ENCODE results near the gene LEPROT. TPM values are rescaled to one million over a fixed set of nuclear protein-coding genes. Genes with fewer than 3 reads are reported as not detected.

LEPROT gene
- total and polyA plus RNA-seq, 5 donors from 2014 or later, result 12.4 to 27.2 (median 19.3) TPM

GRCh38 chr1:65431111-65431705 is 10.7 kb downstream of the LEPROT start:
- Mint-ChIP-seq H3K36me3 (peaks cover 19% of the 10 kb centered on the region), H3K9me3 (no peaks in the 10 kb centered on the region), H3K4me1 (peaks cover 13 to 21% (median 17%) of the 10 kb centered on the region in 4 donors), H3K27me3 (no peaks in the 10 kb centered on the region), H3K27ac (no peak overlapping the region), H3K4me3 (no peak overlapping the region)
- Histone ChIP-seq H3K27me3 (ENCODE audit: control insufficient read depth, insufficient read depth, low read length) (no peaks in the 10 kb centered on the region), H3K36me3 (ENCODE audit: control insufficient read depth, insufficient read depth, low read length) (peaks cover 30% of the 10 kb centered on the region), H3K27ac (ENCODE audit: insufficient read depth, low read length, poor library complexity, severe bottlenecking) (no peak overlapping the region), H3K9me3 (ENCODE audit: control insufficient read depth in 2 of 2, low read length in 2 of 2) (no peaks in the 10 kb centered on the region), H3K4me1 (ENCODE audit: control insufficient read depth, insufficient read depth, low read length, poor library complexity, severe bottlenecking) (peaks cover 6% of the 10 kb centered on the region), H3K4me3 (ENCODE audit: low read depth, low read length) (no peak overlapping the region)
- DNase-seq (peak in 2 of 3 donors; percentile 48 to 68), ATAC-seq (ENCODE audit: low read depth in 2 of 2) (peak; percentile 47 to 71)

GRCh38 chr1:65432918-65433317 is 12.4 kb downstream of the LEPROT start:
- Histone ChIP-seq H3K9me3 (ENCODE audit: control insufficient read depth in 2 of 2, low read length in 2 of 2) (no peaks in the 10 kb centered on the region), H3K36me3 (ENCODE audit: control insufficient read depth, insufficient read depth, low read length) (peaks cover 25% of the 10 kb centered on the region)
- H3K27ac Mint-ChIP-seq, result peak overlapping the region in 1 of 3 donors; percentile 26

GRCh38 chr1:65434255-65434654 is 13.8 kb downstream of the LEPROT start:
- no peak overlapping the region for H3K4me3 ChIP-seq (ENCODE audit: low read depth, low read length)
- no peak overlapping the region for H3K4me3 Mint-ChIP-seq

More at GRCh38 chr1:65432918-65433317, 12.4 kb downstream of the LEPROT start:
- H3K4me1 Mint-ChIP-seq, result peaks cover 13 to 21% (median 15%) of the 10 kb centered on the region in 4 donors
- ATAC-seq (ENCODE audit: low read depth in 2 of 2) (no peak), DNase-seq (no peak)
- H3K36me3 Mint-ChIP-seq, result peaks cover 15% of the 10 kb centered on the region
- H3K27ac ChIP-seq (ENCODE audit: insufficient read depth, low read length, poor library complexity, severe bottlenecking), result no peak overlapping the region
- no peaks in the 10 kb centered on the region for H3K9me3 Mint-ChIP-seq
- H3K4me1 ChIP-seq (ENCODE audit: control insufficient read depth, insufficient read depth, low read length, poor library complexity, severe bottlenecking), result peaks cover 6% of the 10 kb centered on the region
- no peak overlapping the region for H3K4me3 ChIP-seq (ENCODE audit: low read depth, low read length)
- H3K4me3 Mint-ChIP-seq, result no peak overlapping the region
- no peaks in the 10 kb centered on the region for H3K27me3 Mint-ChIP-seq
- no peaks in the 10 kb centered on the region for H3K27me3 ChIP-seq (ENCODE audit: control insufficient read depth, insufficient read depth, low read length)

GRCh38 chr1:65434760-65435159 is 14.3 kb downstream of the LEPROT start:
- Mint-ChIP-seq H3K27me3 (no peaks in the 10 kb centered on the region), H3K4me1 (peaks cover 9 to 21% (median 14%) of the 10 kb centered on the region in 4 donors), H3K27ac (no peak overlapping the region), H3K9me3 (no peaks in the 10 kb centered on the region), H3K4me3 (no peak overlapping the region), H3K36me3 (peaks cover 11% of the 10 kb centered on the region)
- peaks cover 12% of the 10 kb centered on the region for H3K36me3 ChIP-seq (ENCODE audit: control insufficient read depth, insufficient read depth, low read length)
- H3K27ac ChIP-seq (ENCODE audit: insufficient read depth, low read length, poor library complexity, severe bottlenecking), result no peak overlapping the region
- peaks cover 6% of the 10 kb centered on the region for H3K4me1 ChIP-seq (ENCODE audit: control insufficient read depth, insufficient read depth, low read length, poor library complexity, severe bottlenecking)
- no peak for ATAC-seq (ENCODE audit: low read depth in 2 of 2)
- H3K27me3 ChIP-seq (ENCODE audit: control insufficient read depth, insufficient read depth, low read length), result no peaks in the 10 kb centered on the region
- H3K9me3 ChIP-seq (ENCODE audit: control insufficient read depth in 2 of 2, low read length in 2 of 2), result no peaks in the 10 kb centered on the region
- no peak overlapping the region for H3K4me3 ChIP-seq (ENCODE audit: low read depth, low read length)
- DNase-seq, result no peak

More at GRCh38 chr1:65434255-65434654, 13.8 kb downstream of the LEPROT start:
- H3K36me3 Mint-ChIP-seq, result peaks cover 12% of the 10 kb centered on the region
- H3K9me3 Mint-ChIP-seq, result no peaks in the 10 kb centered on the region
- H3K27me3 Mint-ChIP-seq, result no peaks in the 10 kb centered on the region
- H3K27ac Mint-ChIP-seq, result no peak overlapping the region
- DNase-seq (no peak), ATAC-seq (ENCODE audit: low read depth in 2 of 2) (no peak)
- H3K27me3 ChIP-seq (ENCODE audit: control insufficient read depth, insufficient read depth, low read length), result no peaks in the 10 kb centered on the region
- H3K9me3 ChIP-seq (ENCODE audit: control insufficient read depth in 2 of 2, low read length in 2 of 2), result no peaks in the 10 kb centered on the region
- H3K27ac ChIP-seq (ENCODE audit: insufficient read depth, low read length, poor library complexity, severe bottlenecking), result no peak overlapping the region
- peaks cover 13% of the 10 kb centered on the region for H3K36me3 ChIP-seq (ENCODE audit: control insufficient read depth, insufficient read depth, low read length)
- peaks cover 6% of the 10 kb centered on the region for H3K4me1 ChIP-seq (ENCODE audit: control insufficient read depth, insufficient read depth, low read length, poor library complexity, severe bottlenecking)
- H3K4me1 Mint-ChIP-seq, result peaks cover 9 to 21% (median 15%) of the 10 kb centered on the region in 4 donors

GRCh38 chr1:65435987-65436386 is 15.5 kb downstream of the LEPROT start:
- Mint-ChIP-seq H3K36me3 (peaks cover 12% of the 10 kb centered on the region), H3K9me3 (no peaks in the 10 kb centered on the region), H3K27me3 (no peaks in the 10 kb centered on the region), H3K4me1 (peaks cover 4 to 23% (median 11%) of the 10 kb centered on the region in 4 donors), H3K4me3 (no peak overlapping the region), H3K27ac (no peak overlapping the region)
- DNase-seq, result no peak
- H3K36me3 ChIP-seq (ENCODE audit: control insufficient read depth, insufficient read depth, low read length), result peaks cover 4% of the 10 kb centered on the region
- no peak overlapping the region for H3K27ac ChIP-seq (ENCODE audit: insufficient read depth, low read length, poor library complexity, severe bottlenecking)
- peaks cover 6% of the 10 kb centered on the region for H3K4me1 ChIP-seq (ENCODE audit: control insufficient read depth, insufficient read depth, low read length, poor library complexity, severe bottlenecking)
- no peaks in the 10 kb centered on the region for H3K9me3 ChIP-seq (ENCODE audit: control insufficient read depth in 2 of 2, low read length in 2 of 2)
- H3K27me3 ChIP-seq (ENCODE audit: control insufficient read depth, insufficient read depth, low read length), result no peaks in the 10 kb centered on the region
- no peak overlapping the region for H3K4me3 ChIP-seq (ENCODE audit: low read depth, low read length)
- ATAC-seq (ENCODE audit: low read depth in 2 of 2), result no peak

GRCh38 chr1:65437616-65438015 is 17.1 kb downstream of the LEPROT start:
- Mint-ChIP-seq H3K27ac (no peak overlapping the region), H3K27me3 (no peaks in the 10 kb centered on the region), H3K4me1 (peaks cover 2 to 10% (median 4%) of the 10 kb centered on the region in 4 donors), H3K4me3 (no peak overlapping the region), H3K36me3 (peaks cover 10% of the 10 kb centered on the region), H3K9me3 (no peaks in the 10 kb centered on the region)
- no peaks in the 10 kb centered on the region for H3K9me3 ChIP-seq (ENCODE audit: control insufficient read depth in 2 of 2, low read length in 2 of 2)
- no peak for ATAC-seq (ENCODE audit: low read depth in 2 of 2)
- no peaks in the 10 kb centered on the region for H3K27me3 ChIP-seq (ENCODE audit: control insufficient read depth, insufficient read depth, low read length)
- H3K27ac ChIP-seq (ENCODE audit: insufficient read depth, low read length, poor library complexity, severe bottlenecking), result no peak overlapping the region
- H3K4me1 ChIP-seq (ENCODE audit: control insufficient read depth, insufficient read depth, low read length, poor library complexity, severe bottlenecking), result no peaks in the 10 kb centered on the region
- no peaks in the 10 kb centered on the region for H3K36me3 ChIP-seq (ENCODE audit: control insufficient read depth, insufficient read depth, low read length)
- no peak for DNase-seq
- no peak overlapping the region for H3K4me3 ChIP-seq (ENCODE audit: low read depth, low read length)

GRCh38 chr1:65440322-65440900 is 19.9 kb downstream of the LEPROT start:
- Histone ChIP-seq H3K4me3 (ENCODE audit: low read depth, low read length) (no peak overlapping the region), H3K9me3 (ENCODE audit: control insufficient read depth in 2 of 2, low read length in 2 of 2) (no peaks in the 10 kb centered on the region), H3K4me1 (ENCODE audit: control insufficient read depth, insufficient read depth, low read length, poor library complexity, severe bottlenecking) (no peaks in the 10 kb centered on the region), H3K27ac (ENCODE audit: insufficient read depth, low read length, poor library complexity, severe bottlenecking) (no peak overlapping the region), H3K27me3 (ENCODE audit: control insufficient read depth, insufficient read depth, low read length) (no peaks in the 10 kb centered on the region), H3K36me3 (ENCODE audit: control insufficient read depth, insufficient read depth, low read length) (no peaks in the 10 kb centered on the region)
- ATAC-seq (ENCODE audit: low read depth in 2 of 2), result no peak
- no peak overlapping the region for H3K4me3 Mint-ChIP-seq
- DNase-seq, result no peak
- H3K27ac Mint-ChIP-seq, result no peak overlapping the region
- H3K27me3 Mint-ChIP-seq, result no peaks in the 10 kb centered on the region
- H3K36me3 Mint-ChIP-seq, result peaks cover 7% of the 10 kb centered on the region
- no peaks in the 10 kb centered on the region for H3K9me3 Mint-ChIP-seq
- peaks cover 0 to 6% (median 3%) of the 10 kb centered on the region in 4 donors for H3K4me1 Mint-ChIP-seq

GRCh38 chr1:65440915-65441314 is 20.4 kb downstream of the LEPROT start:
- H3K27me3 Mint-ChIP-seq, result no peaks in the 10 kb centered on the region
- H3K4me1 Mint-ChIP-seq, result peaks cover 0 to 6% (median 3%) of the 10 kb centered on the region in 4 donors
- H3K9me3 Mint-ChIP-seq, result no peaks in the 10 kb centered on the region

More at GRCh38 chr1:65440915-65441314, 20.4 kb downstream of the LEPROT start:
- H3K36me3 Mint-ChIP-seq, result peaks cover 7% of the 10 kb centered on the region
- ATAC-seq (ENCODE audit: low read depth in 2 of 2) (no peak), DNase-seq (no peak)
- H3K27ac Mint-ChIP-seq, result no peak overlapping the region
- H3K4me3 Mint-ChIP-seq, result no peak overlapping the region
- H3K4me3 ChIP-seq (ENCODE audit: low read depth, low read length), result no peak overlapping the region
- no peak overlapping the region for H3K27ac ChIP-seq (ENCODE audit: insufficient read depth, low read length, poor library complexity, severe bottlenecking)
- H3K4me1 ChIP-seq (ENCODE audit: control insufficient read depth, insufficient read depth, low read length, poor library complexity, severe bottlenecking), result no peaks in the 10 kb centered on the region
- no peaks in the 10 kb centered on the region for H3K27me3 ChIP-seq (ENCODE audit: control insufficient read depth, insufficient read depth, low read length)
- no peaks in the 10 kb centered on the region for H3K9me3 ChIP-seq (ENCODE audit: control insufficient read depth in 2 of 2, low read length in 2 of 2)
- H3K36me3 ChIP-seq (ENCODE audit: control insufficient read depth, insufficient read depth, low read length), result no peaks in the 10 kb centered on the region

Measured in CD4-positive, CD25-positive, alpha-beta regulatory T cell (primary cell).